ENCODE results near the gene CC2D1A.

CC2D1A gene

DNA sequence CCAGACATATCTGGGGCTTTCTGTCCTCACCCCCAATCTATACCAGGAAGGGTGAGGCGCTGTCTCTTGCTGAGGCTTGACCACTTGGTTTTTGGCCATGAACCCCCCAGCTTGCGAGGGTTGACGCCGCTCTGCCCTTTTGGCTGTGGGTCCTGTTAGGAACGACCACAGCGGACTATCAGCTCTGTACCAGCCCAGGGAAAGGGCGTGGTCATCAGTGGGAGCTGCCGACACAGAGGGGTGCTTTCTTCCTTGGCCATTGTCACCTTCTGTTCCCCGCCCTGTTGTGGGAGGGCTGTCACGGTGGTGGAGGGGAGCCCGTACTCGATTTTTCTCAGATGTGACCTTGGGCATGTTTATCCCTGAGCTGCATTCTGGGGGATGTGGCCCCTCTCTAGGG, 52.0 kb downstream of the CC2D1A start:
- TF ChIP-seq, protein P1, sequence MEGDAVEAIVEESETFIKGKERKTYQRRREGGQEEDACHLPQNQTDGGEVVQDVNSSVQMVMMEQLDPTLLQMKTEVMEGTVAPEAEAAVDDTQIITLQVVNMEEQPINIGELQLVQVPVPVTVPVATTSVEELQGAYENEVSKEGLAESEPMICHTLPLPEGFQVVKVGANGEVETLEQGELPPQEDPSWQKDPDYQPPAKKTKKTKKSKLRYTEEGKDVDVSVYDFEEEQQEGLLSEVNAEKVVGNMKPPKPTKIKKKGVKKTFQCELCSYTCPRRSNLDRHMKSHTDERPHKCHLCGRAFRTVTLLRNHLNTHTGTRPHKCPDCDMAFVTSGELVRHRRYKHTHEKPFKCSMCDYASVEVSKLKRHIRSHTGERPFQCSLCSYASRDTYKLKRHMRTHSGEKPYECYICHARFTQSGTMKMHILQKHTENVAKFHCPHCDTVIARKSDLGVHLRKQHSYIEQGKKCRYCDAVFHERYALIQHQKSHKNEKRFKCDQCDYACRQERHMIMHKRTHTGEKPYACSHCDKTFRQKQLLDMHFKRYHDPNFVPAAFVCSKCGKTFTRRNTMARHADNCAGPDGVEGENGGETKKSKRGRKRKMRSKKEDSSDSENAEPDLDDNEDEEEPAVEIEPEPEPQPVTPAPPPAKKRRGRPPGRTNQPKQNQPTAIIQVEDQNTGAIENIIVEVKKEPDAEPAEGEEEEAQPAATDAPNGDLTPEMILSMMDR (IDR thresholded peaks at IDR 0.05), result no peak

DNA sequence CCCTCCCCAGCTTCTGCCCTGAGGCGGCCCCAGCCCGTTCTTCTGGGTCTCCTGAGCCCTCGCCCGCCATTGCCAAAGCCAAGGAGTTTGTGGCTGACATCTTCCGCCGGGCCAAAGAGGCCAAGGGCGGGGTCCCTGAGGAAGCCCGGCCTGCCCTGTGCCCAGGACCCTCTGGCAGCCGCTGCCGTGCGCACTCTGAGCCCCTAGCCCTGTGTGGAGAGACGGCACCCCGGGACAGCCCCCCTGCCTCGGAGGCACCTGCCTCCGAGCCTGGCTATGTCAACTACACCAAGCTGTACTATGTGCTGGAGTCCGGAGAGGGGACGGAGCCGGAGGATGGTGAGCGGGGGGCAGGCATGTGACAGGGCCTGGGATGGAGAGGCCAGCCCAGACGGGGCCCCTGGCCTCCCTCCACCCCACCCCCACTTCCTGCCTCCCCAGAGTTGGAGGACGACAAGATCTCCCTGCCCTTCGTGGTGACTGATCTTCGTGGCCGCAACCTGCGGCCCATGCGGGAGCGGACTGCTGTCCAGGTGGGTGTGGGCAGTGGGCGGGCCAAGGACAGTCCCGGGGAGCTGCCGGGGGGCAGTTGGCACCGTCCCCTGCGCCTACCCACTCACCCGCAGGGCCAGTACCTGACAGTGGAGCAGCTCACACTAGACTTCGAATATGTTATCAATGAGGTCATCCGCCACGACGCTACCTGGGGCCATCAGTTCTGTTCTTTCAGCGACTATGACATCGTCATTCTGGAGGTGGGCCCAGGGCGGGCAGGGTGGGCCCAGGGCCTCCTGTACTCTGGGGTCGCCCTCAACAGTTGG, 53.4 kb downstream of the CC2D1A start:
- TF ChIP-seq, protein P1 (IDR thresholded peaks at IDR 0.05), result no peak

DNA sequence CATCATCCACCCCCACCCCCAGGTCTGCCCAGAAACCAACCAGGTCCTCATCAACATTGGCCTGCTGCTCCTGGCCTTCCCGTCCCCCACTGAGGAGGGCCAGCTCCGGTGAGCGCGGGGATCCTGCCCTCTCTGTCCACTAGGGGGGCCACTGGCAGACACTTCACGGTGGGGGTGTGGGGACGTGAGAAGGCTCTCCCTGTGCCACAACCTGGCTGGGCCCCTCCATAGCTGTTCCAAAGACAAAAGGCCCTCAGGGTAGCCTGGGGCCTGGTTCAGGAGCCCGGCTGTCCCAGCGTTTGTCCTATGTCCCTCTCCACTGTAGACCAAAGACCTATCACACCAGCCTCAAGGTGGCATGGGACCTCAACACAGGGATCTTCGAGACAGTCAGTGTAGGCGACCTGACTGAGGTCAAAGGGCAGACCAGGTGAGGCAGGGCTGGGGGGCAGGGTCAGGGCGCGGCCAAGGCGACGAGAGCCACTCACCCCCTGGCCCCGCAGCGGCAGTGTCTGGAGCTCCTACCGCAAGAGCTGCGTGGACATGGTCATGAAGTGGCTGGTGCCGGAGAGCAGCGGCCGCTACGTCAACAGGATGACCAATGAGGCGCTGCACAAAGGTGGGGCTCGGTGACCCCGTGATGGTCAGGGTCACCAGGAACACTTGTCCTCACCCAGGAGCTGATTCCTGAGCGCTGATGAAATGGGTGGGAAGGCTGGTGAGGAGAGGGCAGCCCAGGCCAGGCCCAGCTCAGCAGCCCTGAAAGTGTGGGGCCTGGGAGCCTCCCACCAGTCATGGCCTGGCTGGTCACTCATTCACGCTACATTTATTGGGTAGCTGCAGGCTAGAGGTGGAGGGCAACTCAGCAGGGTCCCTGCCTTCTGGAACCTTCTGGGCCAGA, 54.2 kb downstream of the CC2D1A start:
- TF ChIP-seq, protein P1 (IDR thresholded peaks at IDR 0.05), result no peak

DNA sequence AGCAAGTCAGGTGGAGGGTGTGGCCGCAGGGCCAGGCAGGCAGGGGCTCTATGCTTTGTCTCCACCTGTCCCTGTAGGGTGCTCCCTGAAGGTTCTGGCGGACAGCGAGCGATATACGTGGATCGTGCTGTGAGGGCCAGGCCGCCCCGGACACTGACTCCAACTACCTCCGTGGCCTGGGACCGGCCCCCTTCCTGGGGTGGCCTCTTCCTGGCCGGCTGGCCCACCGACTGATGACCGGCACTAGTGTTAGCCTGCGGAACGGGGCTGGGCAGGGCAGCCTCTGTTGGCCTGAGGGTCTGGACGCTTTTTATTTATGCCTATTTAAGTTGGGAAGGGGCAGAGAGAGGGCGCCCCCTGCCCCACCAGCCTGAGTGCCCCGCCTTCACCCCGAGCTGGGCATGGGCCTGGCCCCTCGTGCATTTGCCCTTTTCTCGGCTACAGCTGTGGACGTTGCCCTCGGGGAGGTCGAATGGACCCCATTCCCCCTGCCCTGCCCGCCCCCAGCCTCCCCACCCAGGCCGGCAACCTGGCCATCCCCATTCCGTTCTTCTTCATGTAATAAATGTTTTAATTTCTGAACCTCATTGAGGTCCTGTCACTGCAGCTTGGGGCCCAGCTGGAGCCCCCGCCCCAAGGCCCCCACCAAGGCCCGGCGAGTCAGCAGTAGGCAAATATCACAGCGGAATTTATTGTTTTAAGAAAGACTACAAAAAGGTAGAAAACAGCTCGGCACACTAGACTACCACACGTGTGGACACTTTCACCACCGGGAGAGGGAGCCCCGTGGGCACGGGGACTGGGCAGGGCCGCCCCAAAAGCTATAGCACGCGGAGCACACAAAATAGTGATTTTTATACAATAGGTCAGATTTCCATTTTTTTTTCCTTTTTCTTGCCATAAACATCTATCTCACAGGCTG, 55.1 kb downstream of the CC2D1A start:
- TF ChIP-seq, protein P1 (IDR thresholded peaks at IDR 0.05), result no peak

DNA sequence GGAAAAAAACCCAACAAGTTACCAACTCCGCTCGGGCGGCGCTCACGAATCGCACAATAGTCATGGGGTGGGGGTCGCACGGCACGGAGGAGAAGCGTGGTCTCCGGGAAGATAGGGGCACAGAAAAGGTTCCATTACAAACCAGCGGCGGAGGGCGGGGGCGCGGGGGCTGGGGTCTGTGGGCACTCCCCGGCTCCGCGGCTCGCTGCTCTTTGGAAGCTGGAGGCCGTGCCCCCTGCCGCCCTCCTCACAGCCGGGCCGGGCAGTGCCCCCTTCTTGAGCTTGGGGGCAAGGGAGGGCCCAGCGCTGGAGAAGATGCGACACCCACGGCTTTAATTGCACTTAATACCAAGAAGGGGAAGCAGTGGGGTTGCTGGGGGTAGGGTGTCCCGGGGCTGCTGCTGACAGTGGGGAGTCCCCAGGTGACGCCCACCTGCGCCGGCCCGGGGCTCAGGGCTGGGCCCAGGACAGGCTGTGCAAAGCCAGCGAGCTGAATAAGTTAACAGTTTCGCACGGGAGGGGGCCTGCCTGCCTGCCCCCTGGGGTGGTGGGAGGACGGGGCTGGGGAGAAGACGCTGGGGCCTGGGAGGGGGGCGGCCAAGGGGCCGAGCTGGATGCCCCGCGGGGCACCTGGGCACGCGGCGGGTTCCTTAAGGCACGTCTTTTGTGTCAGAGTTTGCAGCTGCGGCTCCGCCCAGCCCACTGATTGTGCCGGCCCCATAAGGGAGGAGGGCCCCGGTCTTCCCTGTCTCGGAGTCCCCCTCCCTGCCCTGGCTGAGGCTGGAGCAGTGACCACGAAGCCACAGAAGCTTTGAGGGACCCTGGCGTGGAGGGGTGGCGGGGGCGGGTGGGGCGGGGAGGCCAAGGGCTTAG, 56.1 kb downstream of the CC2D1A start:
- TF ChIP-seq, protein P1 (IDR thresholded peaks at IDR 0.05), result no peak

DNA sequence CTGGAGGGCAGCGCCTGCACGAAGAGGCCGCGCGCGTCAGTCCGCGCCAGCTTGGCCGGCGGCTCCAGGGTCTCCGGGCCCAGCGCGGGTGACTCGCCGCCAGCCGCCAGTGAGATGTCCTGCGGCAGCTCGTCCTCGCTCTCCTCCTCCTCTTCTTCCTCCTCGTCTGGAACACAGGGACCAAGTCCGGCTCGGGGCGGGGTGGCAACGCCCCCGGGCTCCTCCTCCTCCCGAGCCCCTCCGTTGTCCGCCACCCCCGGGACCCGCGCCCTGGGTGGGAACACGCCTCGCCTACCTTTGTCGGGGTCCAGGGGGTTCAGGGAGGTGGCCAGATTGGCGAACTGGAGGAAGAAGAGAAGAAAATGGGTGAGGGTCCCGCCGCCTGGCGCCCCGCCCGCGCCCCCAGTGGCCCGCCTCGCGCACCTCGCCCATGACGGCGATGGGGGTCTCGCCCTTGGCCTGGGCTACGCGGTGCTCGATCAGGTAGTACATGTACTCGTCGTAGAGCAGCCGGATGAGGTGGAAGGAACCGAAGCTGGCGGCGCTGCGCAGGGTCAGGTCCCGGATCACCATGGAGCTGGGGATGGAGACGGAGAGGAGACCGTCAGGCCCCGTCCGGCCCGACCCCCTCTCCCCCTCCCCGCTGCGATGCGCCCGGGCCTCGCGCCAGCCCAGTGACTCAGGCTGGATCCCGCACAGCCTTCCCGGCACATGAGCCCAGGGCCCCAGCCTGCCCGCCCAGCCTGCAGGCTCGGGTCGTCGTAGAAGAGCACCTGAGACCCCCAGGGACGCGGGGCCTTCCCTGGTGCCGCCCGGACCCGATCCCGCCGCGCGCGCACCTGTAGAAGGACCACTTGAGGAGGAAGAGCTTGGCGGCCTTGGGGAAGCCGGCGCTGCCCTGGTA, 57.0 kb downstream of the CC2D1A start:
- TF ChIP-seq, protein P1 (IDR thresholded peaks at IDR 0.05), result no peak
